Panc1 (cell line): ENCODE data around the gene NCAM2. TPM values are rescaled to one million over a fixed set of nuclear protein-coding genes. Genes with fewer than 3 reads are reported as not detected.

Experiments
- ATAC-seq: fragments of 200-7000 bp; cut with Tn5 transposase; 2 replicates; pipeline ENCODE4 v1.9.1; 2020; ENCODE audit warnings: mild to moderate bottlenecking, moderate library complexity
- BruUV-seq: library from RNA; stranded (reverse); fragments of 400-500 nt; replicated peaks from 2 replicates; lab custom pipeline; 2021; lab: Mats Ljungman, UMichigan
- CTCF ChIA-PET: fragments of 300-600 bp; sonication (Branson Sonifier 250); formaldehyde crosslinking; loops from one replicate; lab custom pipeline; 2022; ENCODE audit warnings: antibody characterized with exemption; lab: Charles Lee
- POLR2A ChIA-PET: fragments of 300-600 bp; sonication (Branson Sonifier 250); formaldehyde crosslinking; loops from one replicate; lab custom pipeline; 2022; ENCODE audit warnings: antibody characterized with exemption; lab: Charles Lee
- DNase-seq: peaks from one replicate; pipeline ENCODE4 v3.0.0-alpha.2; 2010; ENCODE audit warnings: low read depth, low spot score
- H3K27ac ChIP-seq: 2 replicates; pipeline ENCODE4 v1.5.1; 2011; ENCODE audit warnings: mild to moderate bottlenecking, low read length, inconsistent platforms
- H3K27me3 ChIP-seq: fragments of 200-500 bp; sonication (Bioruptor generic); 2 replicates; pipeline ENCODE4 v1.6.0; 2014; ENCODE audit warnings: low read length, inconsistent platforms; ENCODE audit not compliant: control insufficient read depth, insufficient read depth
- H3K36me3 ChIP-seq: fragments of 200-500 bp; sonication (Bioruptor generic); 2 replicates; pipeline ENCODE4 v1.5.1; 2014; ENCODE audit warnings: inconsistent platforms, mild to moderate bottlenecking, low read length, moderate library complexity; ENCODE audit not compliant: control insufficient read depth, insufficient read depth
- H3K4me1 ChIP-seq: 2 replicates; pipeline ENCODE4 v1.5.1; 2011; ENCODE audit warnings: inconsistent platforms, mild to moderate bottlenecking, low read length, moderate library complexity; ENCODE audit not compliant: control insufficient read depth, insufficient read depth
- H3K4me3 ChIP-seq, 2 experiments: 2 replicates each; pipeline ENCODE4 v1.5.1; 2011 to 2012; ENCODE audit warnings: low read depth in 2 of 2, low read length in 2 of 2, mild to moderate bottlenecking in 2 of 2, inconsistent platforms in 1 of 2, moderate library complexity in 1 of 2
- H3K9me3 ChIP-seq: fragments of 200-500 bp; sonication (Bioruptor generic); 2 replicates; pipeline ENCODE4 v1.5.1; 2014; ENCODE audit warnings: low read depth, mild to moderate bottlenecking, inconsistent platforms, low read length, moderate library complexity; ENCODE audit not compliant: control insufficient read depth, insufficient read depth
- CTCF ChIP-seq: fragments of 450-650 bp; IDR thresholded peaks from 2 replicates; pipeline ENCODE4 v1.5.1; 2017; ENCODE audit warnings: mild to moderate bottlenecking
- POLR2AphosphoS5 ChIP-seq: IDR thresholded peaks from 2 replicates; pipeline ENCODE4 v1.6.1; 2012; ENCODE audit warnings: mild to moderate bottlenecking, low read depth, low read length, moderate library complexity
- REST ChIP-seq, 2 experiments: IDR thresholded peaks; 2 replicates each; pipeline ENCODE4 v1.6.1; 2011 to 2012; ENCODE audit warnings: low read depth in 2 of 2, control low read depth in 1 of 2, low read length in 1 of 2, mild to moderate bottlenecking in 1 of 2, moderate library complexity in 1 of 2; ENCODE audit not compliant: insufficient read depth in 1 of 2
- SIN3A ChIP-seq: IDR thresholded peaks from 2 replicates; pipeline ENCODE4 v1.6.1; 2012; ENCODE audit warnings: low read depth, mild to moderate bottlenecking, low read length, moderate library complexity, borderline replicate concordance; ENCODE audit not compliant: insufficient read depth
- TCF7L2 ChIP-seq: IDR thresholded peaks from 2 replicates; pipeline ENCODE4 v1.6.1; 2011; ENCODE audit warnings: mild to moderate bottlenecking, low read depth, low read length, inconsistent platforms
- in situ Hi-C: cut with HindIII; loops from 2 replicates; pipeline ENCODE4 v1.10.0; 2016; ENCODE audit warnings: low sequenced_read_pairs, low pct_unique_long_range_greater_than_20kb
- intact Hi-C: fragments of 100-400 bp; cut with micrococcal nuclease; formaldehyde crosslinking; loops from one replicate; pipeline ENCODE4 v1.10.0; 2022; ENCODE audit not compliant: unreplicated experiment
- total RNA-seq: library from RNA; stranded (reverse); gene quantifications from one replicate; pipeline ENCODE4 v1.2.1, GENCODE V29; 2021; ENCODE audit not compliant: unreplicated experiment

NCAM2 gene
- total RNA-seq, 1 experiment from 2014 or later: 2.2 TPM

- intact Hi-C loops: no loop called here
- TF ChIP-seq POLR2AphosphoS5 (no peak), SIN3A (no peak), TCF7L2 (no peak), CTCF (no peak), REST (IDR thresholded peaks at IDR 0.05; ENCODE audit: insufficient read depth in 1 of 2, low read depth in 2 of 2, low read length in 1 of 2) (no peak)
- CTCF ChIA-PET: no interaction called here
- DNase-seq (no peak), ATAC-seq (no peak)
- H3K4me3 ChIP-seq: no peak overlapping the region
- POLR2A ChIA-PET: no interaction called here
- BruUV-seq: no TSS peak
- H3K36me3 ChIP-seq: no peaks in the 10 kb centered on the region
- in situ Hi-C loops: no loop called here
- H3K27ac ChIP-seq: no peak overlapping the region
- H3K4me1 ChIP-seq: no peaks in the 10 kb centered on the region
- H3K9me3 ChIP-seq: no peaks in the 10 kb centered on the region
- H3K27me3 ChIP-seq: no peaks in the 10 kb centered on the region
These were observed 184.3 kb downstream of the NCAM2 start for GRCh38 chr21:21182401-21183010.

GRCh38 chr21:21183092-21183491 is 184.9 kb downstream of the NCAM2 start:
- no peaks in the 10 kb centered on the region for H3K36me3 ChIP-seq
- in situ Hi-C loops (no loop called here), intact Hi-C loops (no loop called here)
- H3K9me3 ChIP-seq: no peaks in the 10 kb centered on the region
- no peak overlapping the region for H3K27ac ChIP-seq
- H3K27me3 ChIP-seq: no peaks in the 10 kb centered on the region
- CTCF ChIA-PET: no interaction called here
- DNase-seq: no peak
- ATAC-seq: no peak
- POLR2A ChIA-PET: no interaction called here
- TF ChIP-seq POLR2AphosphoS5 (no peak), REST (IDR thresholded peaks at IDR 0.05; ENCODE audit: insufficient read depth in 1 of 2, low read depth in 2 of 2, low read length in 1 of 2) (no peak), CTCF (no peak), TCF7L2 (no peak), SIN3A (no peak)
- H3K4me3 ChIP-seq: no peak overlapping the region
- BruUV-seq: no TSS peak
- H3K4me1 ChIP-seq: no peaks in the 10 kb centered on the region
